Measurements from ENCODE around the gene CALCOCO2.
"Not testable (repeated sequence)": the region's sequence is repeated elsewhere in the genome, so short reads cannot be mapped to it uniquely, and the experiment has no call there.

Gene CALCOCO2

GRCh38 chr17:48872409-48872808 is 41.6 kb downstream of the CALCOCO2 start:
- in situ Hi-C loops (cut with HindIII; ENCODE audit: low sequenced_read_pairs) = not testable (repeated sequence)

- in situ Hi-C loops (cut with HindIII; ENCODE audit: low sequenced_read_pairs) = no loop called here
These were observed 42.4 kb downstream of the CALCOCO2 start for GRCh38 chr17:48873209-48873608.

GRCh38 chr17:48873696-48874443 is 43.0 kb downstream of the CALCOCO2 start:
- in situ Hi-C loops (cut with HindIII; ENCODE audit: low sequenced_read_pairs) = no loop called here

GRCh38 chr17:48878920-48879898 is 48.4 kb downstream of the CALCOCO2 start:
- in situ Hi-C loops (cut with HindIII; ENCODE audit: low sequenced_read_pairs) = no loop called here

- in situ Hi-C loops (cut with HindIII; ENCODE audit: low sequenced_read_pairs) = loop anchor here (5.0 kb wide), 1 partner anchor 70 kb away; no protein-coding TSS in a partner anchor
These were observed 51.4 kb downstream of the CALCOCO2 start for GRCh38 chr17:48882272-48882671.

GRCh38 chr17:48883171-48883570 is 52.3 kb downstream of the CALCOCO2 start:
- in situ Hi-C loops (cut with HindIII; ENCODE audit: low sequenced_read_pairs) = loop anchor here (5.0 kb wide), 1 partner anchor 71 kb away; no protein-coding TSS in a partner anchor

GRCh38 chr17:48890086-48890485 is 59.3 kb downstream of the CALCOCO2 start:
- in situ Hi-C loops (cut with HindIII; ENCODE audit: low sequenced_read_pairs) = no loop called here

- in situ Hi-C loops (cut with HindIII; ENCODE audit: low sequenced_read_pairs) = no loop called here
These were observed 62.3 kb downstream of the CALCOCO2 start for GRCh38 chr17:48892940-48893645.

GRCh38 chr17:48893646-48894508 is 63.0 kb downstream of the CALCOCO2 start:
- in situ Hi-C loops (cut with HindIII; ENCODE audit: low sequenced_read_pairs) = no loop called here

GRCh38 chr17:48894886-48895285 is 64.1 kb downstream of the CALCOCO2 start:
- in situ Hi-C loops (cut with HindIII; ENCODE audit: low sequenced_read_pairs) = no loop called here

GRCh38 chr17:48901241-48901640 is 70.4 kb downstream of the CALCOCO2 start:
- in situ Hi-C loops (cut with HindIII; ENCODE audit: low sequenced_read_pairs) = no loop called here

GRCh38 chr17:48903401-48903800 is 72.6 kb downstream of the CALCOCO2 start:
- in situ Hi-C loops (cut with HindIII; ENCODE audit: low sequenced_read_pairs) = no loop called here

- in situ Hi-C loops (cut with HindIII; ENCODE audit: low sequenced_read_pairs) = no loop called here
These were observed 73.6 kb downstream of the CALCOCO2 start for GRCh38 chr17:48904428-48904827.

- in situ Hi-C loops (cut with HindIII; ENCODE audit: low sequenced_read_pairs) = no loop called here
These were observed 75.2 kb downstream of the CALCOCO2 start for GRCh38 chr17:48905987-48906515.

- in situ Hi-C loops (cut with HindIII; ENCODE audit: low sequenced_read_pairs) = no loop called here
These were observed 76.8 kb downstream of the CALCOCO2 start for GRCh38 chr17:48907713-48908046.

GRCh38 chr17:48908047-48908843 is 77.4 kb downstream of the CALCOCO2 start, which contains the start of gene UBE2Z:
TSS of gene UBE2Z (plus strand) at chr17:48908407. CDS start at chr17:48908504, 97 bp downstream.
- in situ Hi-C loops (cut with HindIII; ENCODE audit: low sequenced_read_pairs) = no loop called here

GRCh38 chr17:48908853-48909394 is 78.1 kb downstream of the CALCOCO2 start:
- in situ Hi-C loops (cut with HindIII; ENCODE audit: low sequenced_read_pairs) = no loop called here

- in situ Hi-C loops (cut with HindIII; ENCODE audit: low sequenced_read_pairs) = no loop called here
These were observed 78.9 kb downstream of the CALCOCO2 start for GRCh38 chr17:48909783-48910182.

- in situ Hi-C loops (cut with HindIII; ENCODE audit: low sequenced_read_pairs) = no loop called here
These were observed 79.5 kb downstream of the CALCOCO2 start for GRCh38 chr17:48910370-48910769.

All from endothelial cell of hepatic sinusoid (primary cell).